LHCN-M2 (cell line): ENCODE results near the gene CTNND2. TPM values are rescaled to one million over a fixed set of nuclear protein-coding genes. Genes with fewer than 3 reads are reported as not detected.
"Not testable (repeated sequence)": the region's sequence is repeated elsewhere in the genome, so short reads cannot be mapped to it uniquely, and the experiment has no call there.

Experiments
- DNase-seq: peaks from one replicate; pipeline ENCODE4 v3.0.0-alpha.2; 2012; ENCODE audit warnings: low read depth
- total RNA-seq: library from RNA; depleted of rRNA; stranded (reverse); fragments of >200 nt; gene quantifications from 2 replicates; pipeline ENCODE4 v1.2.3, GENCODE V29; 2014

The CTNND2 gene
- total RNA-seq, 1 experiment from 2014 or later: not detected

DNA sequence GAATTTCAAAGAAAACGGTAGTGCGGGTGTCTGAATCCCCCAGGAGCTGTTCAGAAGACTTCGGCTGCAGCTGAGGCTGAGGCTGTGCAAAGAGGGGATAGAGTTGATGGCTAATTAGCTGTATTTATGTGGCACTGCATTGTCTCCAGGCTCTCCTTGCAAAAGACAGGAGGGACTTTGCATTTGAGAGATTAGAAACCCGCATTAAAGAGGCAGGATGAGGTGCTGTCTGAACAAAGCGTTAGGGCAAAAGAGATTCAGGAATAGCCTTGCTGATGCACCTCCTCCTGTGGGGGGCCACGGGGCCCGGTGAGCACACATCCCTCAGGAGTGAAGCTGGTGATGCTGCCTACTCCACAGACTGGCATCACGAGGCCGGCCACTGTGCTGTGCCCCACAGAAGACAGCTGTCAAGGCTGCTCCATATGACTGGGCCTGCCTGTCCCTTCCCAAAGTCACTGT, 799.6 kb downstream of the CTNND2 start:
- DNase-seq: no peak

- no peak for DNase-seq
Observed at GRCh38 chr5:11104210-11104609, 800.0 kb downstream of the CTNND2 start.

GRCh38 chr5:11084111-11084510, 820.1 kb downstream of the CTNND2 start:
- DNase-seq: no peak

DNA sequence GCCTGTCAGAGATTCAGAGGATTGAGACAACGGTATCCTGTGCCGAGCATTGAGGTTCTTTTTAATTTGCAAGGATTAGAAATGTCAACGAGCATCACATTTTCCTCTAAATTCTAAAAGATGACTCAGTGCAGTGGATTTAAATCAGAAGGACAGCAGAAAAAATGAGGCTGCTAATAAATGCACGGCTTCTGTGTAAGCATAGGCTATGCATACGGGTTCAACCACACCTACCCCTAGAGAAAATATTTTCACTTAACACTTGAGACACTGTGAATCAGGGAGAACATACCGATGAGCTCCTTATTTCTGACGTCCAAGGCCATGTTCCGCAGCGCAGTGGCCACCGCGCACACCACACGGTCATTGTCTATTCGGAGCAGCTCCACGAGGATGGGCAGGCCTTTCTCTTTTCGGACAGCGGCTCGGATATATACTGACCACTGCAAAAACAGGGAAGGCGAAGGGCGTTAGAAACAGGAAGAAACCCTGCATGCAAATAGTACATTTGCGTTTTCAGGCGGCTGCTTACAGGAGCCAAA, 821.8 kb downstream of the CTNND2 start:
- no peak for DNase-seq

DNA sequence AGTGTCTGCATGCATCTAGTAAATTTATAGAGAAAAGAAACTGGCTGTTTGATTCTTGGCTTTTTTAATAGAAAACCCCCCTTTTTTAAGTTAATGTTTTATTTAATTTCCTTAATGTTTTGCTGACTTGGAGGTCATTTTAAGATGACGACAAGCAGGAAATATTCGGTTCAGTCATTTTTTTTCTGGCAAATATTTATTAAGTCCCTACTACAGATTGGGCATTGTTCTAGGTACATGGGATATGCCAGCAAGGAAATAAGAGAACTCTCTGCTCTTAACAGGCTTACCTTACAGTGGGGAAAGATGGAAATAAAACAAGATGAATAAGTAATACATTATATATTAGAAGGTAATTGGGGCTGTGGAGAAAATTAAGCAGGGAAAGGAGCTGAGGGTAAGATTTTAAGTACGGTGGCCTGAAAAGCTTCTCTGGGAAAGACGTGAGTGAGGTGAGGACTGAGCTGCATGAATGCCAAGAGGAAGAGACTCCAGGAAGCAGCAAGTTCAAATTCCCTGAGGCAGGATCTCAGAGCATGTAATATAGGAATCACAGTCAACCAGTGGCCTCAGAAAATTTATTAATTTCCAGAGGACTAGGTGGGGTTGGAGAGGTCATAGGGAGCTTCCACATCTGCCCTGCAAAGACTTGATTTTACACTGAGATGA, 827.2 kb downstream of the CTNND2 start:
- DNase-seq: no peak

- no peak for DNase-seq
Observed at GRCh38 chr5:11075035-11075805, 829.0 kb downstream of the CTNND2 start.

GRCh38 chr5:11072568-11072967, 831.7 kb downstream of the CTNND2 start:
- no peak for DNase-seq

DNA sequence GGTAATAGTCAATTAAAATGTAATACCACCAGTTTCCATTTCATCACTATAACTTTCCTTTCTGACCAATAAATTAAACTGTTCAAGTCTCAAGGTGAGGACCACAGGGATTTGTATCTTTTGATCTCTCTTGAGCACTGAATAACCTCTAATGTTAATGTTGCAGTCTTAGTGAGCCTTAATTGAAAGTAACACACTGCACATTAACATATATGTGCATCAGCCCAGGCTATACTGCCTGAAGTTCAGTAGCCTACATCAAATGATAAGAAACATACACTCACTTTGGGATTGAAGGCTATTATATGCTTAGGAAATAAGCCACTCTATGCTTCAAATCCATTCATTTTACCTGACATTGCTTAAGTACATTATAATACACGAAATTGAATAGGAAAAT, 832.2 kb downstream of the CTNND2 start:
- no peak for DNase-seq

DNA sequence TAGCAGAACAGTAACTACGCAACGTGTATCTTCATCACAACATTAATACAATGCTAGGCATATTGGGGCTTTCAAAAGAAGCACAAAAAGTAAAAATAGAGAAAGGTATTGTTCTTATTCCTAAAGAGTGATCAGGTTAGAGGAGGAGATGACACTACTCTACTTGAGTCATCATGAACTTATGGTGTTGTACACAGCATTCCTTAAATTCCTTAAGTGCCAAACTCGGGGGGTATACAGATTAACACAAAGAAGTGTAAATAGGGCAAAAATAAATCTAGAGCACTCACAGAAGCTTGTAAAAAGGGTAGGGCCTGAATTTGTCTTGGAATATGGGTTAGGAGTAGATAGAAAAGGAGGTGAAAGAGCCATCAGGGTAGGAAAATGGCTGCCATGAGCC, 835.2 kb downstream of the CTNND2 start:
- DNase-seq: no peak

DNA sequence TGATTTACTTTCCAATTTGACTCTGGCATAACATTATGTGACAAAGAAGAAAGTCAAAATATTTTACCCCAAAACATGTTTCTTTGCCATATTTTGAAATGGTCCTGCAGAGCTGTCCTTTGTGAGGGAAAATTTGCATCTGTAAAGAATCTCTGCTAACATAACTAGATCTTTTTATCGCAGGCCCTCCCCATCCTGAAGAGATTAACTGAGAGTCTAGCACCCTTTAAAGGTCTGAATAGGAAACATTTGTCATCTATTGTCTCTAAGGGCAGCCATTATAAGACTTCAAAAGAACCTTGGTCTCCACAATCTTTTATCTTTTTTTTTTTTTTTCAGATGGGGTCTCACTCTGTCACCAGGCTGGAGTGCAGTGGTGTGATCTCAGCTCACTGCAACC, 838.5 kb downstream of the CTNND2 start:
- not testable (repeated sequence) for DNase-seq

GRCh38 chr5:11064763-11065450, 839.3 kb downstream of the CTNND2 start:
- no peak for DNase-seq

GRCh38 chr5:11062397-11062796, 841.8 kb downstream of the CTNND2 start:
- DNase-seq: no peak

- DNase-seq: no peak
Observed at GRCh38 chr5:11056560-11056959, 847.7 kb downstream of the CTNND2 start.

DNA sequence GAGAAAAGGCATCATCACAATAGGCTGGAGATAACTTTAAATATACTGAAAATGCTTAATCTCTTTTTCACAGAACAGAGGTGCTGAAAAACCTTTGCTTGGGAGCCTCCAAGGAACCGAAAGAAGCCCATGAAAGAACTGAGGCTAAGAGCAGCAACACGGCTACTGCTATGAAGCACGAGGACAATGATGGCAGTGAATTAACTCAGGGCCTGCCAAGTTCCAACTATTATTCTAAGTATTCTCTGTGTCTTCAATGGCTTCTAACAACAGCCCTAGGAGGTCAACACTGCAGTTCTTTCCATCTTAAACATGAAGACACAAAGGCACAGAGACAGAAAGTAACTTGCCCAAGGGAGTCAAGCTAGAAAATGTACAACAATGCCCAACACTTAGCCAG, 850.2 kb downstream of the CTNND2 start:
- DNase-seq: no peak

- DNase-seq: no peak
Observed at GRCh38 chr5:11052871-11053270, 851.4 kb downstream of the CTNND2 start.

DNA sequence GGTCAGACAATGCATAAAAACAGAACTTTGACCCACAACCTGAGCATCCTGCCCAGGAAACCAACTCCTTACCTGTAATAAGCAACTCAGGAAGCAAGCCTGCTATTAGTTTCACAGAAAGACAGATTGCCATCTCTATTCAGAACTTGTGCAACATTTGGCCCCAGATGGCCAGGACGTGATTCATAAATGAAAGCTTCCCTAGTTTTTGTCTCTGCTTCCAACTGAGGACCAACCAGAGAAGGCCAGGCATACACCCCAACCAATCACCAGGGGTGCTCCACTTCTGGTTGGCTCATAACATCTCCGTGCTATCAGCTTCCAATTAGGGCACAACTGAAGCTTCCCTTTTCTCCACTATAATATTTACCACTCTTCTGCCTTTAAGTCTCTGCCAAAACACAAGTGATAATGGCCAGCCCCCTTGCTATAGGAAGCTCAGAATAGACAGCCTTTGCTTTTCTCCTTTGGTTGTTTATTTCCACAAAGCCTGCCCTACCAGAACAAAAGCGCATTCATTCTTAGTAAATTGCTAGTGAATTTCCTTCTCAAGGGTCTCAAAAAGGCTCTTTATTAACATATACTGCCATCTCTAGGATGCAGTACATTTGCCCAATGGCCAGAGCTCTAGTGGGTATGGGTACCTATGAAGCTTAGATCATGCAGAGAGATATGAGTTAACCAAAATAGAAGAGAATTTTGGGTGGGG, 853.5 kb downstream of the CTNND2 start:
- peak; percentile 8 for DNase-seq

DNA sequence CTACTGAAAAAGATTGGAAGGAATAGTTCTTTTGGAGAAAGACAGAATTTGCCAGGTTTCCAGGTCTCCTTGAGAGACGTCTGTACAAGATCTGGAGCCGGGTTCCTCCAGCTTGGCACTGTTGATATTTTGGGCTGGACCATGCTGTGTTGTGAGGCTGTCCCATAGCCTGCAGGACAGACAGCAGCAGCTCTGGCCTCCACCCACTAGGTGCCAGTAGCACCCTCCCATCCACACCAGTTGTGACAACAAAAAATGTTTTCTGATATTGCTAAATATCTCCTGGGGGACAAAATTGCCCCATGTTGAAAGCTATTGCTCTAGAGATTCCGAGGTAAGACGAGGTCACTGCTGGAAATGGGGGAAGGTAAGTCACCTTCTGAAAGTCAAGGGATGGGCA, 855.5 kb downstream of the CTNND2 start:
- DNase-seq: no peak

- no peak for DNase-seq
Observed at GRCh38 chr5:11047625-11048024, 856.6 kb downstream of the CTNND2 start.

GRCh38 chr5:11047030-11047429, 857.2 kb downstream of the CTNND2 start:
- DNase-seq: no peak

GRCh38 chr5:11046160-11046559, 858.1 kb downstream of the CTNND2 start:
- DNase-seq: no peak

DNA sequence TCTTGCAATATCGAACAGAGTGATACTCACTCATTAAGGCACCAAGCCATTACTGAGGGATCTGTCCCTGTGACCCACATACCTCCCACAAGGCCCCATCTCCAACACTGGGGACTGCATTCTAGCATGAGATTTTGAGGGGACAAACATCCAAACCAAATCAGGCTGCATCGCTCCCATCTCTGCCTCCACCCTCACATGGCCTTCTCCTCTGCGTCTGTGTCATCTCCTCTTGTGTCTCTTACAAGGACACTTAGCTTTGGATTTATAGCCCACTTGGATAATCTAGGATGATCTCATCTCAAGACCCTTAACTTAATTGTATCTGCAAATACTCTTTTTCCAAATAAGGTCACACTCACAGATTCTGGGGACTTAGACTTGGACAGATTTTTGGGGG, 858.8 kb downstream of the CTNND2 start:
- no peak for DNase-seq

DNA sequence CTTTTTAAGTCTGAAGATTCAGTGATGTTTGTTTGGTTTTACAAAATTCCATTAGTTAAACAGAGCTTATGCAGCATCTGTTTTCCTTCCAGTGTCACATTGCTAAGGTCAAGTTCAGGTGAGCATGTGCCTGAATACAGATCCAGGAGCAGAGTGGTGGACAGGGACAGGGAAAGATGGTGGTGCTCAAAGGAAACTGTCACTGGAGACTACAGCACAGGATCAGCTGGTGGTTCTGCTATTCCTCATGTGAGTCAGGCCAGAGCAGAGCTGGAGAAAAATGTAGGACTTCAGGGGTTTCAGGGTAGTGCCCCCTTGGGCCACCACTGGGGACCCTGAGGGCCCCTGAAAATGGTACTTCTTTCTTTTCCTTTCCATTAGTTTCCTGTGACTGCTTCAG, 859.7 kb downstream of the CTNND2 start:
- DNase-seq: no peak
